ENCODE results near the gene DNM2. TPM values are rescaled to one million over a fixed set of nuclear protein-coding genes. Genes with fewer than 3 reads are reported as not detected.

DNM2 gene

DNA sequence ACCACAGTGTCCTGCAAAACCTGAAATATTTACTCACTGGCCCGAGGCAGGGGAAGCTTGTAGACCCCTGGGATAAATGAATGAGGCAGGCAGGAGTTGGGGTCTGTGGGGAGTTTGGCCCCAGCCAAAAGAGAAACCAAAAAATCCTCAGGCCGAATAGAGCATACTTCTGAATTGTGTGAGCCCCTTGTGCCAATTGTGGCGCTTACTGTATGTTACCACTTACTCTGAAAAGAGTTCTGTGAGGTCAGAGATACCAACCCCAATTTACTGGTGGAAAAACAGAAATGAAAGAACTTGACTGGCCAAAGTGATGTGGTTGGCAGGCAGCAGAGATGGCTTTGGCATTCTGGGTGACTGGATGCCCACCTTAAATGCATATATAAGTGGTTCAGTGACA lies 160.4 kb downstream of the DNM2 start:
- no peak overlapping the region for H3K4me3 ChIP-seq (replicated peaks; ENCODE audit: insufficient read depth, low read length)
- H3K27me3 ChIP-seq (ENCODE audit: insufficient read depth, poor library complexity, severe bottlenecking) = no peaks in the 10 kb centered on the region
- TF ChIP-seq, protein P1, sequence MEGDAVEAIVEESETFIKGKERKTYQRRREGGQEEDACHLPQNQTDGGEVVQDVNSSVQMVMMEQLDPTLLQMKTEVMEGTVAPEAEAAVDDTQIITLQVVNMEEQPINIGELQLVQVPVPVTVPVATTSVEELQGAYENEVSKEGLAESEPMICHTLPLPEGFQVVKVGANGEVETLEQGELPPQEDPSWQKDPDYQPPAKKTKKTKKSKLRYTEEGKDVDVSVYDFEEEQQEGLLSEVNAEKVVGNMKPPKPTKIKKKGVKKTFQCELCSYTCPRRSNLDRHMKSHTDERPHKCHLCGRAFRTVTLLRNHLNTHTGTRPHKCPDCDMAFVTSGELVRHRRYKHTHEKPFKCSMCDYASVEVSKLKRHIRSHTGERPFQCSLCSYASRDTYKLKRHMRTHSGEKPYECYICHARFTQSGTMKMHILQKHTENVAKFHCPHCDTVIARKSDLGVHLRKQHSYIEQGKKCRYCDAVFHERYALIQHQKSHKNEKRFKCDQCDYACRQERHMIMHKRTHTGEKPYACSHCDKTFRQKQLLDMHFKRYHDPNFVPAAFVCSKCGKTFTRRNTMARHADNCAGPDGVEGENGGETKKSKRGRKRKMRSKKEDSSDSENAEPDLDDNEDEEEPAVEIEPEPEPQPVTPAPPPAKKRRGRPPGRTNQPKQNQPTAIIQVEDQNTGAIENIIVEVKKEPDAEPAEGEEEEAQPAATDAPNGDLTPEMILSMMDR (IDR thresholded peaks at IDR 0.05; ENCODE audit: insufficient read depth, low read length) = no peak
- TF ChIP-seq SPI1 (IDR thresholded peaks at IDR 0.05; ENCODE audit: borderline replicate concordance, low read depth) (no peak), POLR2AphosphoS5 (IDR thresholded peaks at IDR 0.05; ENCODE audit: low read depth) (no peak), GABPA (IDR thresholded peaks at IDR 0.05; ENCODE audit: low read depth) (no peak)
- TF ChIP-seq, protein P2, sequence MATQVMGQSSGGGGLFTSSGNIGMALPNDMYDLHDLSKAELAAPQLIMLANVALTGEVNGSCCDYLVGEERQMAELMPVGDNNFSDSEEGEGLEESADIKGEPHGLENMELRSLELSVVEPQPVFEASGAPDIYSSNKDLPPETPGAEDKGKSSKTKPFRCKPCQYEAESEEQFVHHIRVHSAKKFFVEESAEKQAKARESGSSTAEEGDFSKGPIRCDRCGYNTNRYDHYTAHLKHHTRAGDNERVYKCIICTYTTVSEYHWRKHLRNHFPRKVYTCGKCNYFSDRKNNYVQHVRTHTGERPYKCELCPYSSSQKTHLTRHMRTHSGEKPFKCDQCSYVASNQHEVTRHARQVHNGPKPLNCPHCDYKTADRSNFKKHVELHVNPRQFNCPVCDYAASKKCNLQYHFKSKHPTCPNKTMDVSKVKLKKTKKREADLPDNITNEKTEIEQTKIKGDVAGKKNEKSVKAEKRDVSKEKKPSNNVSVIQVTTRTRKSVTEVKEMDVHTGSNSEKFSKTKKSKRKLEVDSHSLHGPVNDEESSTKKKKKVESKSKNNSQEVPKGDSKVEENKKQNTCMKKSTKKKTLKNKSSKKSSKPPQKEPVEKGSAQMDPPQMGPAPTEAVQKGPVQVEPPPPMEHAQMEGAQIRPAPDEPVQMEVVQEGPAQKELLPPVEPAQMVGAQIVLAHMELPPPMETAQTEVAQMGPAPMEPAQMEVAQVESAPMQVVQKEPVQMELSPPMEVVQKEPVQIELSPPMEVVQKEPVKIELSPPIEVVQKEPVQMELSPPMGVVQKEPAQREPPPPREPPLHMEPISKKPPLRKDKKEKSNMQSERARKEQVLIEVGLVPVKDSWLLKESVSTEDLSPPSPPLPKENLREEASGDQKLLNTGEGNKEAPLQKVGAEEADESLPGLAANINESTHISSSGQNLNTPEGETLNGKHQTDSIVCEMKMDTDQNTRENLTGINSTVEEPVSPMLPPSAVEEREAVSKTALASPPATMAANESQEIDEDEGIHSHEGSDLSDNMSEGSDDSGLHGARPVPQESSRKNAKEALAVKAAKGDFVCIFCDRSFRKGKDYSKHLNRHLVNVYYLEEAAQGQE (IDR thresholded peaks at IDR 0.05; ENCODE audit: insufficient replicate concordance, low read depth) = no peak
- no peak for DNase-seq (ENCODE audit: low read depth in 1 of 2, low spot score in 1 of 2)
- H3K27ac ChIP-seq (replicated peaks) = no peak overlapping the region

Small RNA genes within 50 kb of the gene (microRNA-seq; reads per million reads assigned to microRNA genes)
- not detected for gene MIR199A1
- gene MIR4748 = not detected
- not detected for gene MIR638
- not detected for gene MIR6793
